ENCODE results near the gene OSBPL1A.
"Not testable (repeated sequence)": the region's sequence is repeated elsewhere in the genome, so short reads cannot be mapped to it uniquely, and the experiment has no call there.

The OSBPL1A gene

GRCh38 chr18:24176727-24177416 is 220.8 kb downstream of the OSBPL1A start:
- DNase-seq: peak; percentile 4

GRCh38 chr18:24173997-24174396 is 223.6 kb downstream of the OSBPL1A start:
- DNase-seq: no peak

DNA sequence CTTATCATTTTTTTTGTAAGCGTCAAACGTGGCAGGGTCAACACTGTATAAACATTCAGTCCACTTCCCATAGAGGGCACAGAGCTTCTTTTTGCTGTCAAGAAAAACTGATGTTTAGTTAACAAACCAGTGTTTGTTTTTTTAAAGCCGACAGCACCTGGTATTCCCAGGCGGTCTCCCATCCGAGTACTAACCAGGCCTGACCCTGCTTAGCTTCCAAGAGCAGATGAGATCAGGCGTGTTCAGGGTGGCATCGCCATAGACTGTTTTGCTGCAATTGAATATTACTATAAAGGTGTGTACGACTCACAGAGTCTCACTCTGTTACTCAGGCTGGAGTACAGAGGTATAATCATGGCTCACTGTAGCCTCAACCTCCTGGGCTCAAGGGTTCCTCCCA is 227.3 kb downstream of the OSBPL1A start:
- no peak for DNase-seq

GRCh38 chr18:24168496-24168895 is 229.1 kb downstream of the OSBPL1A start:
- DNase-seq: no peak

GRCh38 chr18:24161304-24161703 is 236.3 kb downstream of the OSBPL1A start:
- no peak for DNase-seq

- no peak for DNase-seq
These were observed 237.5 kb downstream of the OSBPL1A start for GRCh38 chr18:24160086-24160485.

GRCh38 chr18:24157855-24158254 is 239.8 kb downstream of the OSBPL1A start:
- no peak for DNase-seq

DNA sequence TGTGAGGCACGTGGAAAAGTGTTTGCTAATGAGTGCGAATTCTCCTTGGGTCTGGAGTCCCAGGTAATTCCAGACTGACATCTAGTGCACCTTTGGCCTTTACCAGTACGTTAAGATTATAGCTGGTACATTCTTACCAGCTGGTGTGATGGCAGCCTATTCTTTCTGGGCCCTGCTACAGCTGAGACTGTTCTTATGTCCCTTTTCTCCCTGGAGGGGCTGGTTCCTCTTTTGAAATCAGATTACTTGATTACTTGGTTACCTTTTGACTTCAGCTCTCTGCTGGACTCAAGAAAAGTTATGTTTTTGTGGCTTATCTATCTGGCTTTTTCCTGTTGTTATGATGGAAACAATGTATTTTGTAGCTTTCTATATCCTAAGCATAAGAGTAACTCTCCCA is 244.2 kb downstream of the OSBPL1A start:
- DNase-seq: no peak

DNA sequence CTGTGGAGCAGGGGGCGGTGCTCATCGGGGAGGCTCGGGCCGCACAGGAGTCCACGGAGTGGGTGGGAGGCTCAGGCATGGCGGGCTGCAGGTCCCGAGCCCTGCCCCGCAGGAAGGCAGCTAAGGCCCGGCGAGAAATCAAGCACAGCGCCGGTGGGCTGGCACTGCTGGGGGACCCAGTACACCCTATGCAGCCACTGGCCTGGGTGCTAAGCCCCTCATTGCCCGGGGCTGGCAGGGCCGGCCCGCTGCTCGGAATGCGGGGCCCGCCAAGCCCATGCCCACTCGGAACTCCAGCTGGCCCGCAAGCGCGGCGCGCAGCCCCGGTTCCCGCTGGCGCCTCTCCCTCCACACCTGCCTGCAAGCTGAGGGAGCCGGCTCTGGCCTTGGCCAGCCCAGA is 248.0 kb downstream of the OSBPL1A start:
- not testable (repeated sequence) for DNase-seq

GRCh38 chr18:24142376-24142775 is 255.2 kb downstream of the OSBPL1A start:
- no peak for DNase-seq

DNA sequence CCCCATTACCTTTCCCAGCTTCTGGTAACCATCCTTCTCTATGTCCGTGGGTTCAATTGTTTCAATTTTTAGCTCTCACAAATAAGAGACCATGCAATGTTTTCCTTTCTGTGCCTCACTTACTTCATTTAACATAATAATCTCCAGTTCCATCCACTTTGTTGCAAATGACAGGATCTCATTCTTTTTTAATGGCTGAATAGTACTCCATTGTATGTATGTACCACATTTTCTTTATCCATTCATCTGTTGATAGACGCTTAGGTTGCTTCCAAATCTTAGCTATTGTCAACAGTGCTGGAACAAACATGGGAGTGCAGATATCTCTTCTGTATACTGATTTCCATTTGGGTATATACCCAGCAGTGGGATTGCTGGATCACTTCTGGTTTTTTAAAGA is 256.9 kb downstream of the OSBPL1A start:
- no peak for DNase-seq

DNA sequence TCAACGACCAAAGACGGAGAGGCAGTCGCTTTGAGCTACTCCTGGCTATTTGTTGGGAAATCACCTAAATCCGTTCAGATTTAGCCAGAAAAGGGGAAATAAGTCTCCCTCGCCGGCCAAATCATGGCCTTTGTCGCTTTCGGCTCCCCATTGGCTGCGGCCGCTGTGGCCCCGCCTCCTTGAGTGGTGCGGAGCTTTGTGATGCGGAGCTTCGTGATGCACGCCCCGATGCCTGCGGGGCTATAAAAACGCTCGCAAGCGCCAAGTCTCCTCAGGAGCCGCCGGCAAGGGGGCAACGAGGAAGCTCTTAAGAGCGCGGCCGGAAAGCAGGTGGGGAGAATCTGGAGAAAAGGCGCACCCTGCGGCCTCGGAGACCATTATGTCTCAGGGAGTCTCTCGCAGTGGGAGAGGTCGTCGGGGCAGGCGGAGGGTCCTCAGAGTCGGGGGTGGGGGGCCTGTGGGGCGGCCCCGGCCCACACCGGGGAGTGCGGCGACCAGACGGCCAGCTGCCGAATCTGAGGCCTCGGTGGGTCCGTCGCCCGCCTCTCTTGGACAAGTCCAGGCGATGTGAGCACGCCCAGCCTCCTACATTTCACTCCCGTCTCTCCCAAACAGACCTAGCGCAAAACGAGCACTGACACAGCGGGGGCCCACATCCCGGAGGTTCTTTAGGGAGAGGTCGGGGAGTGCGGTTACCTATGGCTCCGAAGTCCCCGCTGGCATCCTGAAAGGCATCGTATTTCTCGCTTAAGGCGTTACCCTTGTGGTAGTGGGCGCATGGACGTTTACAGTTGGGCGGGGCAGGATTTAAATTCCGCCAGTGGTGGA is 258.6 kb downstream of the OSBPL1A start, which contains the start of gene CABYR:
Gene CABYR, plus strand, starts transcription at position 274 of the 828 bp plus-strand sequence. CDS start 4,053 bp downstream, outside the sequence.
- peak; percentile 35 for DNase-seq

DNA sequence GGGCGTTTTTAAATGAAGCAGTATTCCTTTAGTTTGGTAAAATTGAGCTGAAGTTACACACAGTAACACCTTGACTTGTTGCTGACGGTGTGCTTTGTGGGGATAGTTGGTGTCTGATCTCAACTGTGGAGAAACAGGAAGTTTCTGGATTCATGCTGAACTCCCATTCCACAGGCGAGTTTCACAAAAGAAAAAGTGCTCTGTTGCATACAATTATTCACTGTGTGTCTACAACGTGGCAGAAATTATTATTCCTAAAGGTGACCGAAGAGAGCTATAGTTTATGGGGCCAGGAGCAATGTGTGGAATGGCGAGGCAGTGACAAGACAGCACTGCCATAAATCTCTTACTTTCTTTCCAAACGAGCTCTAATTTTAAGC is 259.2 kb downstream of the OSBPL1A start:
- no peak for DNase-seq

DNA sequence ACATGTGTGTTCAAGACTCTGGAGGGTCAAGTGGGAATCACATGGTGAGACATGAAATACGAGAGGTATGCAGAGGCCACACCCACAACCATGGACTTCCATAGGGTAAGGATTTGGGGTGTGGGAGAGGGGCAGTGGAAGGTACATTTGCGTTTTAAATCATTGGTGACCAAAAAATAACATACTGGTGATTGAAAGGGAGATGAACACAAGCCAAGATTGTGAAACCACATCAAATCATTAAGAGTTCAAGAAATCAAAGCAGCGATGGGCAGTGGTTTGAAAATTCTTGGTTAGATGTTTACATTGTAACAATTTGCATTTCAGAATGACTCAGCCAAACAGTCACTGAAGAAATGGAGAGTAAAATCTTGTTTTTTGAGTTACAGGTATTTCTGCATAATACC is 260.7 kb downstream of the OSBPL1A start:
- no peak for DNase-seq

- no peak for DNase-seq
These were observed 267.1 kb downstream of the OSBPL1A start for GRCh38 chr18:24130494-24130893.

DNA sequence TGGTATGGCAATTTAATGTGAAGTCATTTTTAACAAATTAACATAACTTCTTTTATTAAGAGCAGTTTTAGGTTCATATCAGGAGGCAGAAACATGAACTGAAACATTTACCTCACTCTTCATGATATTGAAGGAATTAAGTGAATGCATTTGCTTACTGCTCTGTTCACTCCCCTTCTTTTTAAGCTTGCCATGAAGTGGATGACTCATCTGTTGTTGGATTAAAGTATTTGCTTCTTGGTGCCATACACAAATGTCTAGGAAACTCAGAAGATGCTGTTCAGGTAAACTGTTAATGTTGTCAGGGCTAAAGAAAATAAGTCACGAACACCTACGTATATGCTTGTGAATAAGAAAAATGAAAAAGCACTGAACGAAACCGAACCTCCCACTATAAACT is 268.9 kb downstream of the OSBPL1A start:
- no peak for DNase-seq

GRCh38 chr18:24127735-24128134 is 269.9 kb downstream of the OSBPL1A start:
- no peak for DNase-seq

GRCh38 chr18:24126155-24126961 is 271.3 kb downstream of the OSBPL1A start:
- DNase-seq: no peak

GRCh38 chr18:24121625-24122024 is 276.0 kb downstream of the OSBPL1A start:
- DNase-seq: no peak

DNA sequence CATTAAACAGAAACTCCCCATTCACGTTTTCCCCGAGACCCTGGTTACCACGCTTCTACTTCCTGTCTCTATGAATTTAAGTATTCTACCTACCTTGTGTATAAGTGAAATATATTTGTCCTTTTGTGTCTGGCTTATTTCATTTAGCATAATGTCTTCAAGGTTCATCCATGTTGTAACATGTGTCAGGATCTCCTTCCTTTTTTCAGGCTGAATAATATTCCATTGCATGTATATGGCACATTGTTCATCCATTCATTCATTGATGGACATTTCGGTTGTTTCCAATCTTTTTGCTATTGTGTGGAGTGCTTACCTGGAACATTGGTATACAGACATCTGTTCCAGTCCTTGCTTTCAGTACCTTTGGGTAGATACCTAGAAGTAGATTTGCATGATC is 276.9 kb downstream of the OSBPL1A start:
- DNase-seq: no peak

DNA sequence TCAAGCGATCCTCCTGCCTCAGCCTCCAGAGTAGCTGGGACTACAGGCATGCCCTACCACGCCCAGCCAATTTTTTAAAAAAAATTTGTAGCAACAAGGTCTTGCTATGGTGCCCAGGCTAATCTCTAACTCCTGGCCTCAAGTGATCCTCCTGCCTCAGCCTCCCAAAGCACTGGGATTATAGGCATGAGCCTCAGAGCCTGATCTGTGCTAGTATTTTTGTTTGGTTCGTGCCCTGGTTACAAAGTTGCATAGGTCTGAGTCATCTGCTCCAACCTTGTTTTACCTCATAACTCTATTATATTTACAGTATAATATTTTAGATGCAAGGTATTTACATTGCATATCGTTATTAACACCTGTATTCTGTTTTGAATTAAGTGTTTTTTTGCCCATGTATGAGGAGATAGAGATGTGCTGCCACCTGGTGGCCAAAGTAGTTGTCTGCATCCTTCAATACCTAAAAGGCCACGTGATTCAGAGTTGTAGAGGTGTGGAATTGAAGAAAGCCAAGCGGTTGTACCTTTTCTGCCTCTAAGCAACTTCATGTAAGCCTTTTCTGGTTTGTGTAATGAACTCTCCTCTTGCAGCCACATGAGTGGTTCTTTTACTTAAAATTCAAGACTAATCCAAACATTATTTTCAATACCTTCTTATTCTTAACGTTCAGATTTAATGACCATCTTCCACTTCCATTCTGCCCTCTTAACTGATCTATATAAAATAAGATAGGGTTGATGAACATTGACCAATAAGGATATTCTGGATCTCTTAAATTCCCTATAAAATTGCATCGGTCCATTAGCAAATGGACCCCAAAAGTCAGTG is 278.7 kb downstream of the OSBPL1A start:
- DNase-seq: peak; percentile 64

GRCh38 chr18:24115628-24116027 is 282.0 kb downstream of the OSBPL1A start:
- no peak for DNase-seq
